ENCODE measurements around the gene CAMKV.

Gene CAMKV

GRCh38 chr3:49899815-49900214, 30.1 kb upstream of the CAMKV start:
- no peak overlapping the region for H4K5ac ChIP-seq (ENCODE audit: low read length)
- H3K4me2 ChIP-seq (ENCODE audit: low read length): no peak overlapping the region
- H3K79me2 ChIP-seq (ENCODE audit: control insufficient read depth, insufficient read depth, low read length): no peaks in the 10 kb centered on the region
- no CpG with 5 or more reads among the region's 5 CpGs for WGBS (ENCODE audit: extremely low coverage, insufficient coverage, low lambda C conversion rate)
- H4K8ac ChIP-seq (ENCODE audit: low read depth, low read length): no peak overlapping the region
- no peak overlapping the region for H2BK120ac ChIP-seq (ENCODE audit: low read depth, low read length)
- H3K4ac ChIP-seq (ENCODE audit: low read depth, low read length): no peak overlapping the region
- no peaks in the 10 kb centered on the region for H3K27me3 ChIP-seq (ENCODE audit: insufficient read depth, low read length, poor library complexity)
- no peak overlapping the region for H3K4me3 ChIP-seq (ENCODE audit: low read length)
- no peaks in the 10 kb centered on the region for H3K36me3 ChIP-seq (ENCODE audit: control insufficient read depth, insufficient read depth, low read length)
- no peak overlapping the region for H2AK5ac ChIP-seq (ENCODE audit: low read length)
- no peak overlapping the region for H3K23ac ChIP-seq (ENCODE audit: low read length)
- no peak overlapping the region for H2BK5ac ChIP-seq (ENCODE audit: low read length)
- DNase-seq: peak; percentile 70
- H3K9ac ChIP-seq (ENCODE audit: low read length): no peak overlapping the region
- H2BK15ac ChIP-seq (replicated peaks; ENCODE audit: low read depth): no peak overlapping the region
- H3K79me1 ChIP-seq (ENCODE audit: low read length): no peaks in the 10 kb centered on the region
- no peak overlapping the region for H3K27ac ChIP-seq (ENCODE audit: low read depth, low read length)
- no peak overlapping the region for H3K56ac ChIP-seq (ENCODE audit: low read length)
- H3K18ac ChIP-seq (ENCODE audit: low read length): no peak overlapping the region
- peaks cover 2% of the 10 kb centered on the region for H3K4me1 ChIP-seq (ENCODE audit: control insufficient read depth, low read depth, low read length)

GRCh38 chr3:49898991-49899390, 29.3 kb upstream of the CAMKV start:
- peak overlapping the region; percentile 28 for H3K56ac ChIP-seq (ENCODE audit: low read length)
- H2AK5ac ChIP-seq (ENCODE audit: low read length): no peak overlapping the region
- no peak for DNase-seq
- no peaks in the 10 kb centered on the region for H3K79me2 ChIP-seq (ENCODE audit: control insufficient read depth, insufficient read depth, low read length)
- no peak overlapping the region for H3K18ac ChIP-seq (ENCODE audit: low read length)
- H3K9ac ChIP-seq (ENCODE audit: low read length): no peak overlapping the region
- H3K4me2 ChIP-seq (ENCODE audit: low read length): no peak overlapping the region
- no peak overlapping the region for H2BK120ac ChIP-seq (ENCODE audit: low read depth, low read length)
- peaks cover under 1% of the 10 kb centered on the region for H3K4me1 ChIP-seq (ENCODE audit: control insufficient read depth, low read depth, low read length)
- no peak overlapping the region for H4K5ac ChIP-seq (ENCODE audit: low read length)
- WGBS (ENCODE audit: extremely low coverage, insufficient coverage, low lambda C conversion rate): no CpG with 5 or more reads among the region's 6 CpGs
- no peak overlapping the region for H2BK5ac ChIP-seq (ENCODE audit: low read length)
- H3K4me3 ChIP-seq (ENCODE audit: low read length): no peak overlapping the region
- no peak overlapping the region for H3K4ac ChIP-seq (ENCODE audit: low read depth, low read length)
- H3K27me3 ChIP-seq (ENCODE audit: insufficient read depth, low read length, poor library complexity): no peaks in the 10 kb centered on the region
- H3K79me1 ChIP-seq (ENCODE audit: low read length): no peaks in the 10 kb centered on the region
- H3K36me3 ChIP-seq (ENCODE audit: control insufficient read depth, insufficient read depth, low read length): no peaks in the 10 kb centered on the region
- no peak overlapping the region for H4K8ac ChIP-seq (ENCODE audit: low read depth, low read length)
- H3K23ac ChIP-seq (ENCODE audit: low read length): no peak overlapping the region
- H3K27ac ChIP-seq (ENCODE audit: low read depth, low read length): no peak overlapping the region
- H2BK15ac ChIP-seq (replicated peaks; ENCODE audit: low read depth): no peak overlapping the region

DNA sequence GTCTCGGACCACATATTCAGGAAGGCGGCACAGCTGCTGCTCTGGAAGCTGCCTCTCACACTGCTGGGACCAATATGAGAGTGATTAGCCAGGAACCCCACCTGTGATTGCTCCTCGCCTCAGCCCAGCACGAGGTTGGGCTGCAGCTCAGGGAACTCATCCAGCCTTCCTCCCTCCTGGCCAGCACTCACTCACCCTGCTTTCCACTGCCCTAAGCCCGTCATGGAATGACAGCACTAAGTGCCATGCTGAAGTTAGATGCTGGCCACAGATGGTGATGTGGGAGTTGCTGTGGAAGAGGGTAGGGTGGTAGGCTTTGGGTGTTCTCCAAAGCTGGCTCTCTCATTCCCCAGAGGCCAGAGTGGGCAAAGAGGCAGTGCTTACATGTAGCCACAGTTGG, 26.6 kb upstream of the CAMKV start:
- no peak overlapping the region for H3K9ac ChIP-seq (ENCODE audit: low read length)

DNA sequence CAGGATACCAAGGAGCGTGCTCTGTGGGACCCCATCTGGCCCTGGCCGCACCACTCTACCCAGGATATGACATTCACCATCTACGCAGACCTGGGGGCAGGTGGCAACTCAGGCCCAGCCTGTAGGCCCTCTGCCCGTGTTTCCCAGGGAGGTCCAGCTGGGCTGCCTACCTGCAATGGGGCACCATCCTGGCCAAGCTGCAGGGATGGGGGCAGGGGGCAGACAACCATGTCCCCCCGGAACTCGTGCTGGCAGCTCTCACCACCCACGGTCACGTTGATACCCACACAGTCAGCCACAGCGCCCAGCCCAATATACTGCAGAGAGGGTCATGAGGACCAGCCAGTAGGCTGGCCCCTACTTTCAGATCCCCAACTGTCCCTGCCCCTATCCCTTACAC, 26.1 kb upstream of the CAMKV start:
- Histone ChIP-seq H2BK120ac (ENCODE audit: low read depth, low read length) (no peak overlapping the region), H4K8ac (ENCODE audit: low read depth, low read length) (no peak overlapping the region), H3K79me1 (ENCODE audit: low read length) (no peaks in the 10 kb centered on the region), H3K36me3 (ENCODE audit: control insufficient read depth, insufficient read depth, low read length) (no peaks in the 10 kb centered on the region), H3K27me3 (ENCODE audit: insufficient read depth, low read length, poor library complexity) (no peaks in the 10 kb centered on the region), H3K56ac (ENCODE audit: low read length) (no peak overlapping the region), H2AK5ac (ENCODE audit: low read length) (no peak overlapping the region), H3K4ac (ENCODE audit: low read depth, low read length) (no peak overlapping the region), H3K4me2 (ENCODE audit: low read length) (no peak overlapping the region), H3K79me2 (ENCODE audit: control insufficient read depth, insufficient read depth, low read length) (no peaks in the 10 kb centered on the region), H3K4me1 (ENCODE audit: control insufficient read depth, low read depth, low read length) (no peaks in the 10 kb centered on the region), H3K23ac (ENCODE audit: low read length) (no peak overlapping the region), H2BK5ac (ENCODE audit: low read length) (no peak overlapping the region), H4K5ac (ENCODE audit: low read length) (no peak overlapping the region), H3K4me3 (ENCODE audit: low read length) (no peak overlapping the region), H2BK15ac (replicated peaks; ENCODE audit: low read depth) (no peak overlapping the region), H3K27ac (ENCODE audit: low read depth, low read length) (no peak overlapping the region), H3K9ac (ENCODE audit: low read length) (no peak overlapping the region), H3K18ac (ENCODE audit: low read length) (no peak overlapping the region)
- DNase-seq: no peak
- WGBS (ENCODE audit: extremely low coverage, insufficient coverage, low lambda C conversion rate): no CpG with 5 or more reads among the region's 9 CpGs

More for the DNA sequence above, 26.6 kb upstream of the CAMKV start:
- H3K27ac ChIP-seq (ENCODE audit: low read depth, low read length): no peak overlapping the region
- H2AK5ac ChIP-seq (ENCODE audit: low read length): no peak overlapping the region
- no peak overlapping the region for H3K4me3 ChIP-seq (ENCODE audit: low read length)
- H3K18ac ChIP-seq (ENCODE audit: low read length): no peak overlapping the region
- WGBS (ENCODE audit: extremely low coverage, insufficient coverage, low lambda C conversion rate): no CpG with 5 or more reads among the region's 5 CpGs
- H3K56ac ChIP-seq (ENCODE audit: low read length): no peak overlapping the region
- no peak overlapping the region for H3K4me2 ChIP-seq (ENCODE audit: low read length)
- H3K4me1 ChIP-seq (ENCODE audit: control insufficient read depth, low read depth, low read length): no peaks in the 10 kb centered on the region
- H3K27me3 ChIP-seq (ENCODE audit: insufficient read depth, low read length, poor library complexity): no peaks in the 10 kb centered on the region
- H3K79me2 ChIP-seq (ENCODE audit: control insufficient read depth, insufficient read depth, low read length): no peaks in the 10 kb centered on the region
- DNase-seq: no peak
- no peaks in the 10 kb centered on the region for H3K79me1 ChIP-seq (ENCODE audit: low read length)
- H2BK120ac ChIP-seq (ENCODE audit: low read depth, low read length): no peak overlapping the region
- no peak overlapping the region for H3K4ac ChIP-seq (ENCODE audit: low read depth, low read length)
- no peak overlapping the region for H4K8ac ChIP-seq (ENCODE audit: low read depth, low read length)
- no peak overlapping the region for H4K5ac ChIP-seq (ENCODE audit: low read length)
- H3K36me3 ChIP-seq (ENCODE audit: control insufficient read depth, insufficient read depth, low read length): no peaks in the 10 kb centered on the region
- no peak overlapping the region for H3K23ac ChIP-seq (ENCODE audit: low read length)
- H2BK15ac ChIP-seq (replicated peaks; ENCODE audit: low read depth): no peak overlapping the region
- no peak overlapping the region for H2BK5ac ChIP-seq (ENCODE audit: low read length)

DNA sequence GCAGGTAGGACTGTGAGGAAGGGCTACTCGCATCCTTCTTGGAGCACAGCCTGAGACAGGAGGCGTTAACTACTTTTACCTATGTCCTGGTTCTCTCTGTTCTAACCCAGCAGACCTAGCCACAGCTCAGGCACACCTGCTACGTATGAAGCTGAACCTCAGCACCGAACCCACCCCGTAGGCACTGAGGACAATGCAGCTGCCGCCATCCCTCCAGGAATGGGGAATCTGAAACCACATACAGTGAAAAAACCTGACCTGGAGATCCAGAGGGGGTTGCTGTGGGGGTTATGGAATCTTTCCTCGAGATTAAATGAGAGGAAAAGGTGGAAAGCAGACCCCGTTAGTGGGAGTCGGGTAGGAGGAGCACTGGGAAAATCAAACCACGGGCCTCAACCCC, 19.6 kb upstream of the CAMKV start:
- no CpG with 5 or more reads among the region's 10 CpGs for WGBS (ENCODE audit: extremely low coverage, insufficient coverage, low lambda C conversion rate)

GRCh38 chr3:49886922-49887265, 17.2 kb upstream of the CAMKV start:
- DNase-seq: no peak
- H3K4me2 ChIP-seq (ENCODE audit: low read length): no peak overlapping the region
- H2BK15ac ChIP-seq (replicated peaks; ENCODE audit: low read depth): no peak overlapping the region
- no peak overlapping the region for H3K27ac ChIP-seq (ENCODE audit: low read depth, low read length)
- H3K4ac ChIP-seq (ENCODE audit: low read depth, low read length): no peak overlapping the region
- no peaks in the 10 kb centered on the region for H3K79me2 ChIP-seq (ENCODE audit: control insufficient read depth, insufficient read depth, low read length)
- no peak overlapping the region for H3K23ac ChIP-seq (ENCODE audit: low read length)
- H3K9ac ChIP-seq (ENCODE audit: low read length): no peak overlapping the region
- no peaks in the 10 kb centered on the region for H3K4me1 ChIP-seq (ENCODE audit: control insufficient read depth, low read depth, low read length)
- H3K4me3 ChIP-seq (ENCODE audit: low read length): no peak overlapping the region
- H4K5ac ChIP-seq (ENCODE audit: low read length): no peak overlapping the region
- H3K27me3 ChIP-seq (ENCODE audit: insufficient read depth, low read length, poor library complexity): no peaks in the 10 kb centered on the region
- no peaks in the 10 kb centered on the region for H3K79me1 ChIP-seq (ENCODE audit: low read length)
- H2BK120ac ChIP-seq (ENCODE audit: low read depth, low read length): no peak overlapping the region
- H2AK5ac ChIP-seq (ENCODE audit: low read length): no peak overlapping the region
- H3K18ac ChIP-seq (ENCODE audit: low read length): no peak overlapping the region
- no peak overlapping the region for H4K8ac ChIP-seq (ENCODE audit: low read depth, low read length)
- no peak overlapping the region for H2BK5ac ChIP-seq (ENCODE audit: low read length)
- H3K36me3 ChIP-seq (ENCODE audit: control insufficient read depth, insufficient read depth, low read length): no peaks in the 10 kb centered on the region
- no peak overlapping the region for H3K56ac ChIP-seq (ENCODE audit: low read length)

More for the DNA sequence above, 19.6 kb upstream of the CAMKV start:
- Histone ChIP-seq H4K5ac (ENCODE audit: low read length) (no peak overlapping the region), H2BK120ac (ENCODE audit: low read depth, low read length) (no peak overlapping the region), H2BK15ac (replicated peaks; ENCODE audit: low read depth) (no peak overlapping the region), H3K56ac (ENCODE audit: low read length) (no peak overlapping the region), H3K4me3 (ENCODE audit: low read length) (no peak overlapping the region), H2AK5ac (ENCODE audit: low read length) (no peak overlapping the region), H3K27me3 (ENCODE audit: insufficient read depth, low read length, poor library complexity) (no peaks in the 10 kb centered on the region), H2BK5ac (ENCODE audit: low read length) (no peak overlapping the region), H3K36me3 (ENCODE audit: control insufficient read depth, insufficient read depth, low read length) (no peaks in the 10 kb centered on the region), H3K27ac (ENCODE audit: low read depth, low read length) (no peak overlapping the region), H3K79me1 (ENCODE audit: low read length) (no peaks in the 10 kb centered on the region), H3K23ac (ENCODE audit: low read length) (no peak overlapping the region), H3K79me2 (ENCODE audit: control insufficient read depth, insufficient read depth, low read length) (no peaks in the 10 kb centered on the region), H3K4ac (ENCODE audit: low read depth, low read length) (no peak overlapping the region), H3K18ac (ENCODE audit: low read length) (no peak overlapping the region), H3K9ac (ENCODE audit: low read length) (no peak overlapping the region), H4K8ac (ENCODE audit: low read depth, low read length) (no peak overlapping the region), H3K4me1 (ENCODE audit: control insufficient read depth, low read depth, low read length) (no peaks in the 10 kb centered on the region), H3K4me2 (ENCODE audit: low read length) (no peak overlapping the region)
- DNase-seq: no peak
